GM12875 (cell line): ENCODE measurements around the gene LIN7A.

Source experiments
- H3K4me3 ChIP-seq: one replicate; pipeline ENCODE4 v1.5.1; 2011; ENCODE audit warnings: low read depth, low read length, control low read depth
- CTCF ChIP-seq: IDR thresholded peaks from 2 replicates; pipeline ENCODE4 v1.5.1; 2011; ENCODE audit warnings: low read depth, mild to moderate bottlenecking, control low read depth, inconsistent platforms, low read length, moderate library complexity, borderline replicate concordance; ENCODE audit not compliant: insufficient read depth

The LIN7A gene

GRCh38 chr12:80815351-80815750, 122.4 kb downstream of the LIN7A start:
- no peak overlapping the region for H3K4me3 ChIP-seq
- no peak for TF ChIP-seq CTCF

GRCh38 chr12:80814453-80814852, 123.3 kb downstream of the LIN7A start:
- no peak overlapping the region for H3K4me3 ChIP-seq
- no peak for TF ChIP-seq CTCF

- no peak for TF ChIP-seq CTCF
- H3K4me3 ChIP-seq = no peak overlapping the region
Observed at GRCh38 chr12:80813820-80814219, 123.9 kb downstream of the LIN7A start.

GRCh38 chr12:80811957-80812708, 125.6 kb downstream of the LIN7A start:
- H3K4me3 ChIP-seq = no peak overlapping the region
- no peak for TF ChIP-seq CTCF

- TF ChIP-seq CTCF = no peak
Observed at GRCh38 chr12:80810874-80811273, 126.9 kb downstream of the LIN7A start.

GRCh38 chr12:80807640-80808288, 130.0 kb downstream of the LIN7A start:
- H3K4me3 ChIP-seq = no peak overlapping the region
- no peak for TF ChIP-seq CTCF

More at GRCh38 chr12:80810874-80811273, 126.9 kb downstream of the LIN7A start:
- H3K4me3 ChIP-seq = no peak overlapping the region

GRCh38 chr12:80805106-80805505, 132.6 kb downstream of the LIN7A start:
- no peak for TF ChIP-seq CTCF

More at GRCh38 chr12:80805106-80805505, 132.6 kb downstream of the LIN7A start:
- no peak overlapping the region for H3K4me3 ChIP-seq
